ENCODE measurements around the gene GPRIN3.

GRCh38 chr4:89352541-89352940 is 44.9 kb upstream of the GPRIN3 start:
- no peak for TF ChIP-seq POLR2AphosphoS5 (IDR thresholded peaks at IDR 0.05; ENCODE audit: low read depth, low read length)
- TF ChIP-seq POLR2A (IDR thresholded peaks at IDR 0.05; ENCODE audit: low read depth, low read length) = no peak
- TF ChIP-seq TAF1 (IDR thresholded peaks at IDR 0.05; ENCODE audit: borderline replicate concordance, low read depth, low read length) = no peak
